Measurements from ENCODE around the gene CDS1. TPM values are rescaled to one million over a fixed set of nuclear protein-coding genes. Genes with fewer than 3 reads are reported as not detected.
"Not testable (repeated sequence)": the region's sequence is repeated elsewhere in the genome, so short reads cannot be mapped to it uniquely, and the experiment has no call there.

The CDS1 gene
- total RNA-seq, 2 donors from 2014 or later, result 5.8 to 8.9 TPM

GRCh38 chr4:84547211-84547610, 35.7 kb upstream of the CDS1 start:
- Mint-ChIP-seq H3K9me3 (no peaks in the 10 kb centered on the region), H3K27ac (no peak overlapping the region), H3K36me3 (ENCODE audit: low read depth) (no peaks in the 10 kb centered on the region), H3K27me3 (ENCODE audit: insufficient read depth) (no peaks in the 10 kb centered on the region), H3K4me3 (no peak overlapping the region), H3K4me1 (no peaks in the 10 kb centered on the region)
- 88 to 92% methylated on average over 2 to 3 of the region's 3 CpGs for WGBS, 2 experiments (ENCODE audit: insufficient coverage in 1 of 2, insufficient read length in 1 of 2)
- Histone ChIP-seq H3K4me1 (ENCODE audit: control insufficient read depth, insufficient read depth, low read length) (no peaks in the 10 kb centered on the region), H3K36me3 (ENCODE audit: control insufficient read depth, insufficient read depth, low read length) (no peaks in the 10 kb centered on the region), H3K27ac (ENCODE audit: low read depth, low read length) (no peak overlapping the region), H3K27me3 (ENCODE audit: control insufficient read depth, insufficient read depth, low read length, poor library complexity, severe bottlenecking) (peaks cover 9% of the 10 kb centered on the region), H3K9me3 (ENCODE audit: control insufficient read depth, low read length) (no peaks in the 10 kb centered on the region), H3K9ac (ENCODE audit: extremely low read depth, low read length, poor library complexity, severe bottlenecking) (no peak overlapping the region), H3K4me3 (ENCODE audit: low read length) (no peak overlapping the region)
- DNase-seq, result no peak
- no peak for TF ChIP-seq CTCF (conservative IDR thresholded peaks at IDR 0.05)

- not testable (repeated sequence) for H3K4me1 Mint-ChIP-seq
- 79 to 94% methylated on average over 2 to 6 of the region's 6 CpGs for WGBS, 2 experiments (ENCODE audit: insufficient coverage in 1 of 2, insufficient read length in 1 of 2)
These were observed 33.7 kb upstream of the CDS1 start for GRCh38 chr4:84549191-84549590.

GRCh38 chr4:84562156-84562555, 20.8 kb upstream of the CDS1 start:
- H3K4me3 ChIP-seq (ENCODE audit: low read length), result no peak overlapping the region
- H3K4me1 Mint-ChIP-seq, result peaks cover 4% of the 10 kb centered on the region
- no peaks in the 10 kb centered on the region for H3K36me3 Mint-ChIP-seq (ENCODE audit: low read depth)
- no peak overlapping the region for H3K27ac ChIP-seq (ENCODE audit: low read depth, low read length)
- no peak for DNase-seq
- no peak overlapping the region for H3K4me3 Mint-ChIP-seq
- no peaks in the 10 kb centered on the region for H3K9me3 ChIP-seq (ENCODE audit: control insufficient read depth, low read length)
- peaks cover 8% of the 10 kb centered on the region for H3K9me3 Mint-ChIP-seq
- H3K4me1 ChIP-seq (ENCODE audit: control insufficient read depth, insufficient read depth, low read length), result no peaks in the 10 kb centered on the region
- no peak overlapping the region for H3K9ac ChIP-seq (ENCODE audit: extremely low read depth, low read length, poor library complexity, severe bottlenecking)
- no peak overlapping the region for H3K27ac Mint-ChIP-seq
- no peaks in the 10 kb centered on the region for H3K27me3 Mint-ChIP-seq (ENCODE audit: insufficient read depth)
- TF ChIP-seq CTCF (conservative IDR thresholded peaks at IDR 0.05), result no peak
- WGBS, 2 experiments (ENCODE audit: insufficient coverage in 1 of 2, insufficient read length in 1 of 2), result 95 to 97% methylated on average over 4 to 5 of the region's 5 CpGs
- no peaks in the 10 kb centered on the region for H3K36me3 ChIP-seq (ENCODE audit: control insufficient read depth, insufficient read depth, low read length)
- H3K27me3 ChIP-seq (ENCODE audit: control insufficient read depth, insufficient read depth, low read length, poor library complexity, severe bottlenecking), result no peaks in the 10 kb centered on the region

More at GRCh38 chr4:84549191-84549590, 33.7 kb upstream of the CDS1 start:
- not testable (repeated sequence) for DNase-seq; H3K9me3 ChIP-seq (ENCODE audit: control insufficient read depth, low read length); H3K27ac Mint-ChIP-seq; H3K27me3 ChIP-seq (ENCODE audit: control insufficient read depth, insufficient read depth, low read length, poor library complexity, severe bottlenecking); H3K4me1 ChIP-seq (ENCODE audit: control insufficient read depth, insufficient read depth, low read length); H3K36me3 Mint-ChIP-seq (ENCODE audit: low read depth); H3K27ac ChIP-seq (ENCODE audit: low read depth, low read length); H3K36me3 ChIP-seq (ENCODE audit: control insufficient read depth, insufficient read depth, low read length); H3K4me3 ChIP-seq (ENCODE audit: low read length); H3K4me3 Mint-ChIP-seq; H3K27me3 Mint-ChIP-seq (ENCODE audit: insufficient read depth); H3K9me3 Mint-ChIP-seq; H3K9ac ChIP-seq (ENCODE audit: extremely low read depth, low read length, poor library complexity, severe bottlenecking)

GRCh38 chr4:84563002-84563401, 19.9 kb upstream of the CDS1 start:
- H3K4me1 Mint-ChIP-seq, result peaks cover 4% of the 10 kb centered on the region
- no peak overlapping the region for H3K4me3 ChIP-seq (ENCODE audit: low read length)

More at GRCh38 chr4:84563002-84563401, 19.9 kb upstream of the CDS1 start:
- Histone ChIP-seq H3K9me3 (ENCODE audit: control insufficient read depth, low read length) (no peaks in the 10 kb centered on the region), H3K27ac (ENCODE audit: low read depth, low read length) (no peak overlapping the region), H3K36me3 (ENCODE audit: control insufficient read depth, insufficient read depth, low read length) (no peaks in the 10 kb centered on the region), H3K4me1 (ENCODE audit: control insufficient read depth, insufficient read depth, low read length) (no peaks in the 10 kb centered on the region), H3K27me3 (ENCODE audit: control insufficient read depth, insufficient read depth, low read length, poor library complexity, severe bottlenecking) (no peaks in the 10 kb centered on the region), H3K9ac (ENCODE audit: extremely low read depth, low read length, poor library complexity, severe bottlenecking) (no peak overlapping the region)
- no peak overlapping the region for H3K27ac Mint-ChIP-seq
- H3K27me3 Mint-ChIP-seq (ENCODE audit: insufficient read depth), result no peaks in the 10 kb centered on the region
- TF ChIP-seq CTCF (conservative IDR thresholded peaks at IDR 0.05), result no peak
- no peak overlapping the region for H3K4me3 Mint-ChIP-seq
- 88 to 92% methylated on average over 2 to 4 of the region's 4 CpGs for WGBS, 2 experiments (ENCODE audit: insufficient coverage in 1 of 2, insufficient read length in 1 of 2)
- DNase-seq, result no peak
- H3K36me3 Mint-ChIP-seq (ENCODE audit: low read depth), result no peaks in the 10 kb centered on the region
- peaks cover 8% of the 10 kb centered on the region for H3K9me3 Mint-ChIP-seq
